ENCODE results near the gene KCNJ3.

The KCNJ3 gene

GRCh38 chr2:154707994-154708575 lies 9.6 kb downstream of the KCNJ3 start:
- no peak for DNase-seq

- DNase-seq: no peak
Measured at GRCh38 chr2:154709215-154709614, 10.7 kb downstream of the KCNJ3 start.

GRCh38 chr2:154710078-154710477 lies 11.6 kb downstream of the KCNJ3 start:
- DNase-seq: no peak

- no peak for DNase-seq
Measured at GRCh38 chr2:154710685-154711084, 12.2 kb downstream of the KCNJ3 start.

- DNase-seq: no peak
Measured at GRCh38 chr2:154713675-154714074, 15.2 kb downstream of the KCNJ3 start.

GRCh38 chr2:154720651-154721050 lies 22.2 kb downstream of the KCNJ3 start:
- no peak for DNase-seq

GRCh38 chr2:154724194-154724797 lies 25.8 kb downstream of the KCNJ3 start:
- no peak for DNase-seq

GRCh38 chr2:154740361-154740760 lies 41.9 kb downstream of the KCNJ3 start:
- DNase-seq: no peak

GRCh38 chr2:154758871-154759270 lies 60.4 kb downstream of the KCNJ3 start:
- no peak for DNase-seq

GRCh38 chr2:154762638-154763037 lies 64.1 kb downstream of the KCNJ3 start:
- no peak for DNase-seq

GRCh38 chr2:154771664-154772284 lies 73.3 kb downstream of the KCNJ3 start:
- DNase-seq: no peak

- DNase-seq: no peak
Measured at GRCh38 chr2:154776825-154777224, 78.3 kb downstream of the KCNJ3 start.

- DNase-seq: no peak
Measured at GRCh38 chr2:154794406-154794805, 95.9 kb downstream of the KCNJ3 start.

GRCh38 chr2:154795651-154796050 lies 97.2 kb downstream of the KCNJ3 start:
- DNase-seq: no peak

- DNase-seq: no peak
Measured at GRCh38 chr2:154804451-154804850, 106.0 kb downstream of the KCNJ3 start.

GRCh38 chr2:154813636-154814035 lies 115.1 kb downstream of the KCNJ3 start:
- no peak for DNase-seq

GRCh38 chr2:154814856-154815255 lies 116.4 kb downstream of the KCNJ3 start:
- DNase-seq: no peak

- DNase-seq: no peak
Measured at GRCh38 chr2:154825358-154825757, 126.9 kb downstream of the KCNJ3 start.

- DNase-seq: no peak
Measured at GRCh38 chr2:154826827-154827226, 128.3 kb downstream of the KCNJ3 start.

GRCh38 chr2:154827286-154827685 lies 128.8 kb downstream of the KCNJ3 start:
- DNase-seq: no peak

GRCh38 chr2:154832711-154833110 lies 134.2 kb downstream of the KCNJ3 start:
- no peak for DNase-seq

- no peak for DNase-seq
Measured at GRCh38 chr2:154836632-154837031, 138.1 kb downstream of the KCNJ3 start.

- DNase-seq: no peak
Measured at GRCh38 chr2:154837035-154837434, 138.5 kb downstream of the KCNJ3 start.

- DNase-seq: no peak
Measured at GRCh38 chr2:154844513-154844912, 146.0 kb downstream of the KCNJ3 start.

GRCh38 chr2:154846842-154847241 lies 148.3 kb downstream of the KCNJ3 start:
- DNase-seq: no peak
